ENCODE data around the gene CXorf58.

- TF ChIP-seq CTCF (IDR thresholded peaks at IDR 0.05): no peak
- no peak for TF ChIP-seq POLR2A (IDR thresholded peaks at IDR 0.05)
These were observed 27.3 kb downstream of the CXorf58 start for GRCh38 chrX:23935106-23935505.
